Measurements from ENCODE around the gene UBAP1.

The UBAP1 gene

GRCh38 chr9:34252670-34253459 lies 74.0 kb downstream of the UBAP1 start:
- no peak for TF ChIP-seq ZNF138 (tag by site-specific recombination; IDR thresholded peaks at IDR 0.05; ENCODE audit: borderline replicate concordance)
- TF ChIP-seq ZNF10 (tag by site-specific recombination; IDR thresholded peaks at IDR 0.05), result no peak
- no peak for TF ChIP-seq ZNF248 (tag by site-specific recombination; IDR thresholded peaks at IDR 0.05)
- no peak for TF ChIP-seq ZBTB1 (tag by site-specific recombination; IDR thresholded peaks at IDR 0.05)
- peak; percentile 19 for TF ChIP-seq ZNF654 (tag by site-specific recombination; IDR thresholded peaks at IDR 0.05; ENCODE audit: low read depth)
- TF ChIP-seq, protein P1, sequence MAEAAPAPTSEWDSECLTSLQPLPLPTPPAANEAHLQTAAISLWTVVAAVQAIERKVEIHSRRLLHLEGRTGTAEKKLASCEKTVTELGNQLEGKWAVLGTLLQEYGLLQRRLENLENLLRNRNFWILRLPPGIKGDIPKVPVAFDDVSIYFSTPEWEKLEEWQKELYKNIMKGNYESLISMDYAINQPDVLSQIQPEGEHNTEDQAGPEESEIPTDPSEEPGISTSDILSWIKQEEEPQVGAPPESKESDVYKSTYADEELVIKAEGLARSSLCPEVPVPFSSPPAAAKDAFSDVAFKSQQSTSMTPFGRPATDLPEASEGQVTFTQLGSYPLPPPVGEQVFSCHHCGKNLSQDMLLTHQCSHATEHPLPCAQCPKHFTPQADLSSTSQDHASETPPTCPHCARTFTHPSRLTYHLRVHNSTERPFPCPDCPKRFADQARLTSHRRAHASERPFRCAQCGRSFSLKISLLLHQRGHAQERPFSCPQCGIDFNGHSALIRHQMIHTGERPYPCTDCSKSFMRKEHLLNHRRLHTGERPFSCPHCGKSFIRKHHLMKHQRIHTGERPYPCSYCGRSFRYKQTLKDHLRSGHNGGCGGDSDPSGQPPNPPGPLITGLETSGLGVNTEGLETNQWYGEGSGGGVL (tag by site-specific recombination; IDR thresholded peaks at IDR 0.05), result no peak
- TF ChIP-seq ZBTB8A (tag by site-specific recombination; IDR thresholded peaks at IDR 0.05), result 0 out of 2 replicates have a peak, but pooled peaks have one; percentile 18
- TF ChIP-seq ZNF121 (tag by site-specific recombination; IDR thresholded peaks at IDR 0.05), result no peak
- CTCF ChIA-PET, result interaction anchor here (0.5 to 3.7 kb wide), 31 partner anchors 9 to 252 kb away, joined by 3 to 28 read pairs (median 4); partner anchors contain the start of gene UBAP1
- Histone ChIP-seq H3K9me3 (ENCODE audit: control insufficient read depth, insufficient read depth, low read depth, low read length) (no peaks in the 10 kb centered on the region), H3K36me3 (ENCODE audit: control insufficient read depth in 2 of 2, insufficient read depth in 1 of 2, low read length in 2 of 2) (peaks cover under 1 to 93% of the 10 kb centered on the region in 2 experiments; a peak in 2 of 3 replicates), H3K27ac (ENCODE audit: extremely low read depth, low read depth, low read length) (no peak overlapping the region), H3K4me1 (ENCODE audit: control insufficient read depth, insufficient read depth, low read length) (no peaks in the 10 kb centered on the region), H3K4me3 (ENCODE audit: low read depth, low read length) (no peak overlapping the region)
- POLR2A ChIA-PET, result interaction anchor here (0.5 to 0.6 kb wide), 2 partner anchors 15 to 122 kb away, joined by 3 to 5 read pairs; no protein-coding TSS in a partner anchor

GRCh38 chr9:34253460-34253837 lies 74.6 kb downstream of the UBAP1 start:
- ChIA-PET POLR2A (interaction anchor here (0.5 kb wide), 1 partner anchor 863 kb away, joined by 4 read pairs; no protein-coding TSS in a partner anchor), CTCF (interaction anchor here (0.5 to 3.7 kb wide), 24 partner anchors 8 to 253 kb away, joined by 3 to 28 read pairs (median 4); no protein-coding TSS in a partner anchor)
- Histone ChIP-seq H3K9me3 (ENCODE audit: control insufficient read depth, insufficient read depth, low read depth, low read length) (no peaks in the 10 kb centered on the region), H3K4me3 (ENCODE audit: low read depth, low read length) (no peak overlapping the region), H3K36me3 (ENCODE audit: control insufficient read depth in 2 of 2, insufficient read depth in 1 of 2, low read length in 2 of 2) (peaks cover 3 to 96% of the 10 kb centered on the region in 2 experiments; a peak in 1 of 3 replicates), H3K4me1 (ENCODE audit: control insufficient read depth, insufficient read depth, low read length) (no peaks in the 10 kb centered on the region), H3K27ac (ENCODE audit: extremely low read depth, low read depth, low read length) (no peak overlapping the region)
- TF ChIP-seq SALL2 (tag by site-specific recombination; IDR thresholded peaks at IDR 0.05; ENCODE audit: borderline replicate concordance) (no peak), ZNF654 (tag by site-specific recombination; IDR thresholded peaks at IDR 0.05; ENCODE audit: low read depth) (peak; percentile 42)

DNA sequence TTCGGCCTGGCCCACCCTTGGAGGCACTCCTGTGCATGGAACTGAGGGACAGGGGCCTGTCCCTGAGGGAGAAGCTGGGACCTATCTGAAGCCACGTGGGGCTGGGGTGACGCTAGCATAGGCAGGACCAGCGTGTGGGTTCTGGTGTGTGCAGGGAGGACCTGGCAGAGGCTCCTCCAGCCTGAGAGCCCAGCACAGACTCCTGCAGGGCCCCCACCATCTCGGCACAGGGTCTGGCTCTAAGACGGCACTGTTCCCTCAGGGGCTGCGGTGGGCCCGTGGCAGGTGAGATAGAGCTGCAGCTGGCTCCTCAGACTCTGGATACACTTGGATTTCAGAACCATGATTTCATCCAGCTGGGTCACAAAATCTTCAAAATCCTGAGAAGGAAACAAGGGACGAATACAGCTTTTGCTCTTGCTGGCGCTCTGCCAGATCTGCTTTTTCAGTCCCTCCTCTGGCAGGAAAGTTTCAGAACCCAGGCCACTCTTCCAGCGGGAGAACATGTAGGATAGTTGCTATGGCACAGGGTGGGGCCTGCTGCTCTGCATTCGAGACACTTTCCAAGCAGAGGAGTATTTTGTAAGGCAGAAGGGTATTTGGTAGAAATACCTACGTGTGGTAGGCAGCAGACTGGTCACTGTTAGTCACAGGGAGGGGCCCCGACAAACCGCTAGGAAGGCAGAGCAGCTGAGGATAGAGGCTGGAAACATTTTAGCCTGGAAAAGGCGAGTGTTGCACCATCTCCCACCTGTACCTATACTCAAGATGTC lies 75.5 kb downstream of the UBAP1 start:
- POLR2A ChIA-PET, result interaction anchor here (0.5 to 0.6 kb wide), 2 partner anchors 33 to 862 kb away, joined by 3 to 4 read pairs; no protein-coding TSS in a partner anchor
- TF ChIP-seq ZBTB7A (tag by site-specific recombination; IDR thresholded peaks at IDR 0.05; ENCODE audit: low read depth), result no peak
- TF ChIP-seq ZBTB6 (tag by site-specific recombination; IDR thresholded peaks at IDR 0.05), result no peak
- TF ChIP-seq, protein P2, sequence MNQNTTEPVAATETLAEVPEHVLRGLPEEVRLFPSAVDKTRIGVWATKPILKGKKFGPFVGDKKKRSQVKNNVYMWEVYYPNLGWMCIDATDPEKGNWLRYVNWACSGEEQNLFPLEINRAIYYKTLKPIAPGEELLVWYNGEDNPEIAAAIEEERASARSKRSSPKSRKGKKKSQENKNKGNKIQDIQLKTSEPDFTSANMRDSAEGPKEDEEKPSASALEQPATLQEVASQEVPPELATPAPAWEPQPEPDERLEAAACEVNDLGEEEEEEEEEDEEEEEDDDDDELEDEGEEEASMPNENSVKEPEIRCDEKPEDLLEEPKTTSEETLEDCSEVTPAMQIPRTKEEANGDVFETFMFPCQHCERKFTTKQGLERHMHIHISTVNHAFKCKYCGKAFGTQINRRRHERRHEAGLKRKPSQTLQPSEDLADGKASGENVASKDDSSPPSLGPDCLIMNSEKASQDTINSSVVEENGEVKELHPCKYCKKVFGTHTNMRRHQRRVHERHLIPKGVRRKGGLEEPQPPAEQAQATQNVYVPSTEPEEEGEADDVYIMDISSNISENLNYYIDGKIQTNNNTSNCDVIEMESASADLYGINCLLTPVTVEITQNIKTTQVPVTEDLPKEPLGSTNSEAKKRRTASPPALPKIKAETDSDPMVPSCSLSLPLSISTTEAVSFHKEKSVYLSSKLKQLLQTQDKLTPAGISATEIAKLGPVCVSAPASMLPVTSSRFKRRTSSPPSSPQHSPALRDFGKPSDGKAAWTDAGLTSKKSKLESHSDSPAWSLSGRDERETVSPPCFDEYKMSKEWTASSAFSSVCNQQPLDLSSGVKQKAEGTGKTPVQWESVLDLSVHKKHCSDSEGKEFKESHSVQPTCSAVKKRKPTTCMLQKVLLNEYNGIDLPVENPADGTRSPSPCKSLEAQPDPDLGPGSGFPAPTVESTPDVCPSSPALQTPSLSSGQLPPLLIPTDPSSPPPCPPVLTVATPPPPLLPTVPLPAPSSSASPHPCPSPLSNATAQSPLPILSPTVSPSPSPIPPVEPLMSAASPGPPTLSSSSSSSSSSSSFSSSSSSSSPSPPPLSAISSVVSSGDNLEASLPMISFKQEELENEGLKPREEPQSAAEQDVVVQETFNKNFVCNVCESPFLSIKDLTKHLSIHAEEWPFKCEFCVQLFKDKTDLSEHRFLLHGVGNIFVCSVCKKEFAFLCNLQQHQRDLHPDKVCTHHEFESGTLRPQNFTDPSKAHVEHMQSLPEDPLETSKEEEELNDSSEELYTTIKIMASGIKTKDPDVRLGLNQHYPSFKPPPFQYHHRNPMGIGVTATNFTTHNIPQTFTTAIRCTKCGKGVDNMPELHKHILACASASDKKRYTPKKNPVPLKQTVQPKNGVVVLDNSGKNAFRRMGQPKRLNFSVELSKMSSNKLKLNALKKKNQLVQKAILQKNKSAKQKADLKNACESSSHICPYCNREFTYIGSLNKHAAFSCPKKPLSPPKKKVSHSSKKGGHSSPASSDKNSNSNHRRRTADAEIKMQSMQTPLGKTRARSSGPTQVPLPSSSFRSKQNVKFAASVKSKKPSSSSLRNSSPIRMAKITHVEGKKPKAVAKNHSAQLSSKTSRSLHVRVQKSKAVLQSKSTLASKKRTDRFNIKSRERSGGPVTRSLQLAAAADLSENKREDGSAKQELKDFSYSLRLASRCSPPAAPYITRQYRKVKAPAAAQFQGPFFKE (tag by site-specific recombination; IDR thresholded peaks at IDR 0.05; ENCODE audit: borderline replicate concordance), result no peak
- no peak for TF ChIP-seq ZNF280C (tag by site-specific recombination; IDR thresholded peaks at IDR 0.05)
- TF ChIP-seq SCRT2 (tag by site-specific recombination; IDR thresholded peaks at IDR 0.05), result no peak
- no peak for TF ChIP-seq RBAK (tag by site-specific recombination; IDR thresholded peaks at IDR 0.05)
- TF ChIP-seq KLF16 (tag by site-specific recombination; IDR thresholded peaks at IDR 0.05), result no peak

More for the DNA sequence above, 75.5 kb downstream of the UBAP1 start:
- Histone ChIP-seq H3K4me3 (ENCODE audit: low read depth, low read length) (no peak overlapping the region), H3K9me3 (ENCODE audit: control insufficient read depth, insufficient read depth, low read depth, low read length) (no peaks in the 10 kb centered on the region), H3K4me1 (ENCODE audit: control insufficient read depth, insufficient read depth, low read length) (no peaks in the 10 kb centered on the region), H3K36me3 (ENCODE audit: control insufficient read depth in 2 of 2, insufficient read depth in 1 of 2, low read length in 2 of 2) (peaks cover 3 to 96% of the 10 kb centered on the region in 2 experiments; a peak in 1 of 3 replicates), H3K27ac (ENCODE audit: extremely low read depth, low read depth, low read length) (no peak overlapping the region)
- CTCF ChIA-PET, result interaction anchor here (0.5 to 3.7 kb wide), 18 partner anchors 7 to 180 kb away, joined by 3 to 28 read pairs (median 4); no protein-coding TSS in a partner anchor

All from HEK293 (cell line).